Stimulated activated CD8-positive, alpha-beta memory T cell treated with anti-CD3 and anti-CD28 coated beads, Interleukin-12 subunit alpha, Interleukin-12 subunit beta, amount 100 ng/mL, for 4 hours (primary cell): ENCODE measurements around the gene SAP30BP.
"Not testable (repeated sequence)": the region's sequence is repeated elsewhere in the genome, so short reads cannot be mapped to it uniquely, and the experiment has no call there.

ENCODE experiments used
- DNase-seq: peaks from one replicate; pipeline ENCODE4 v3.0.0-alpha.2; 2020; ENCODE audit warnings: low read depth

The SAP30BP gene

DNA sequence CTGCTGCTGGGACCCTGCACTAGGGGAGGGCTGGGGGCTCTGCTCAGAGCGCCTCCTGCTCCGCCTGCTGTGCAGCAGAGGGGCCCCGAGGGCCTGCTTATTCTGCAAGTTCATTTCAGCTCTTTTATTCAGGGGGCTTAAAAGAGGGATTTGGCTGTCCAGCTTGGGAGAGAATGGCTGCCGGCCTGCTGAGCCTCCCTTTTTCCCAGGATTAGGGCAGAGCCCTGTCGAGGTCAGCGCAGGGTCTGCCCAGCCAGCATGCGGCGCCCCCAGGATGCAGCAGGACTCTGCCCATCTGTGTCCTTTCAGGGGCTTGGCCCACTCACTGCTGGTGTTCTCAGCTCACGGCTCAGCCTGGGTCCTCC is 32.8 kb upstream of the SAP30BP start:
- DNase-seq: no peak

DNA sequence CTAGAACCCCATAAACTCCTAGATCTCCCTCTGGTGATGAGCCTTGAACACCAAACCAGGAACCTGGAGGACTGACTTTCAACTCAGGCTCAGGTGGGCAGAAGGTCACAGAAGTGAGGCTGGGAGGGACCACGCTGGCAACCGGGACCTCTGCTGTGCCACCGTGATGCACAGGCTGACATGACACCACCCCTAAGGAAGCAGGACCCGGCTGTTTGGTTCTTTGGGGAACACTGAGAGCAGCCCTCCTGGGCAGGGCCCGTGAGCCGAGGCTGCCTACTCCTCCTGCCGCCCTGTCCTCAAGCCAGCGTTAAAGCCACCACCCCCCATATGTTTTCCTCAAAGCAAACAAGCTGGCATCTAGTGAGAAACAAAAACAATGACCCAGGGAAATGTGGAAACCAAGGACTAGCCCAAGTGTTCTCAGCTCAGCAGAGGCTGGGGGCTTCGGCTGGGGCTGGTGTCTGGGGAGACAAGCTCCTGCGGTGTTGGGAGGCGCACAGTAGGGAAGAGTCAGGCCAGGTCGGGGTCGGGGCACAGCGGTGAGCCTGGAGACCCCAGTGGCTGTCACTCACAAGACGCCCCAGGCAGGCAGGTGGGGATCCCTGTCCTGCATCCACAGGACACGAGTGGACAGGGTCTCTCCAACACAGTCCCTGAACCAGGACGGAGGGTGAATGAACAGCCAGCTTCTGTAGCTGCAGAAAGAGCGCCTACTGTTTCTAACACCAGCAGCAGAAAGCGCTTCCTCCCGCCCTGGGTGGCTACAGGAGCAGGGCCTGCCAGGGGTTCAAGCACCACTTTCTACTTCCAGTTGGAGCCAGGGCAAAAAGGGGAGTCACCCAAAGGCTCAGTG is 32.2 kb upstream of the SAP30BP start:
- DNase-seq: no peak

DNA sequence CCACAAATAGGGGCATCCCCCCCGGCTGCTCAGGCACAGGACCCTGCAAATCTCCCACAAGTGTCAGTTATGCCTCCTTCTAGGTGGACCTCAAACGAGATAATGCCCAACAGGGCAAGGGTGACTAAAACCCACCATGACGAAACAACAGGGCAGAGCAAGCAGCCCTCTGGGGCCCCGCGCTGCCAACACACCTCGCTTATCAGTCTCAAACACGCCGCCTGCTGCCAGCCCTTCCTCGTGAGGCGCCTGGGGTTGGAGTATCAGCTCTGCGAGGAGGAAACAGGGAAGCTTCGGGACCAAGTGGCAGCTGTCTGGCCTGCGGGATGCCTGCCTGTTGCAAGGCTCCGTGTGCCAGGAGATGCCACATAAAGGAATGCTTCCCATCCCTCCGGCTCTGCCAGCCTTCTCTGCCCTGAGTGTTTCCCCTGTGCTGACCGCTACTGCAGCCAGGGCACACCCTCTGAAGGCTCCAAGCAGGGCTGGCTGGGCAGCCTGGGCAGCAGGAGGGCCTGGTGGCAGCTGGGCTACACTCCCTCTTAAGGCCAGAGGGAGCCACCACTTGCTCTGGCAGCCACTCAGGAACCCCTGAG is 31.4 kb upstream of the SAP30BP start:
- no peak for DNase-seq

DNA sequence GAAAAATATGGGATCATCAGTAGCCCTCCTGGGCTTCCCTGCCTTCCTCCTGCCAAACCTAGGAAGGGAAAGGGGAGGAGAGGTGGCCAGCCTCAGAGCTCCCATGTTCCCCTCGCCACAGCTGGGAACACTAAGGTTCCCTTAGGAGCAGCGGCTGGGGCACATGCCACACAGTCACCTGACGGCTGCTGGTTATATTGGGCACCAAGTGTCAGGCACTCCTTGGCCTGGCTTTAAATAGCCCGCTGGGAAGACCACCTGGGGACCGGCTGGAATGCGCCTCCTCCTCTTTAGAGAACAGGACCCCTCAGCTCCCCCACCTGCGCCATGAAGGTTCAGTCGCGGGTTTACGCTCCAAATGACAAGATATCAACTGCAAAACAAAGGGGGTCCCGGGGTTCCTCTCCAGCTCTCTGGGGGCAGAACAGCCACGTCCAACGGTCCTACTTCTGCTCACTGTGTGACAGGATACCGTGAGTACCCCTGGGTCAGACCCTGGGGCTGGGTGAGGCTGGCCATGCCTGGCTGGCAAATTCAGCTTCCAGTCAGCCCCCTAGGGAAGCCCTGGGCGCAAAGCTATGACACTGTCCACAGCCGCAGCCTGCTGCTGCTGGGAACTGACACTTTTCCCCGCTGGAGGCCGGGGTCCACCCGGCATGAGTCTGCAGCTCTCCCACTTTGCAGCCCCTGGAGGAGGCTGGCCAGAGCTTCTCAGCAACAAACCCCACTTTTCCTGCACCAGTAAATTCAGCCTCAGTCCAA is 30.6 kb upstream of the SAP30BP start:
- no peak for DNase-seq

- no peak for DNase-seq
These were observed 30.0 kb upstream of the SAP30BP start for GRCh38 chr17:75637143-75637538.

GRCh38 chr17:75637551-75637950 is 29.6 kb upstream of the SAP30BP start:
- DNase-seq: no peak

DNA sequence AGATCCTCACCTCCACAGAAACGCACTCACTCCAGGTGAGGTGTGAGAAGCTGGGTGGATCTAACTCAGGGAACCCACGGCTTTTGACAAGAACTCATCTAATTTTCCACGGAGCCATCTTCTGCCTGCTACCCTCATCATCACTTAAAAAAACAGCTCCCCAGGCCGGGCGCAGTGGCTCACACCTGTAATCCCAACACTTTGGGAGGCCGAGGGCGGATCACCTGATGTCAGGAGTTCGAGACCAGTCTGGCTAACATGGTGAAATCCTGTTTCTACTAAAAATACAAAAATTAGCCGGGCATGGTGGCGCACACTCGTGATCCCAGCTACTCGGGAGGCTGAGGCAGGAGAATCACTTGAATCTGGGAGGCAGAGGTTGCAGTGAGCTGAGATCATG is 29.1 kb upstream of the SAP30BP start:
- DNase-seq: not testable (repeated sequence)

DNA sequence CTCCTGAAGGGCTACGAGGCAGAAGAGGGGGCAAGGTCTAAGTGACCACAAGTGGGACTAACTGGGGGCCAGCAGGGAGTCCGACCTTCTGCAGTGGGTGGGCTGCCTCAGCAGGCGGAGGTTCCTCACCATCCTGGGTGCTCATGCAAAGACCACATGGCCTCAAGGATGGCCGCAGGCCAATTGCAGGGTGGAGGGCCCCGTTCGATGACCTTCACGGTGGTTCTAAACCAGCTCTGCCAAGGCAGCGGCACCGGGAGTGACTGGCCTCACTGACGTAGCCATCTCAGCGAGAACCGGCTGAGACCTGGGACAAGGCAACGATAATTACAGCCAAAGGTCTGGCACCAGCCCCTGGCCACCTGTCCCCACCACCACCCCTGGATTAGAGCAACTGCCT is 28.2 kb upstream of the SAP30BP start:
- DNase-seq: no peak

DNA sequence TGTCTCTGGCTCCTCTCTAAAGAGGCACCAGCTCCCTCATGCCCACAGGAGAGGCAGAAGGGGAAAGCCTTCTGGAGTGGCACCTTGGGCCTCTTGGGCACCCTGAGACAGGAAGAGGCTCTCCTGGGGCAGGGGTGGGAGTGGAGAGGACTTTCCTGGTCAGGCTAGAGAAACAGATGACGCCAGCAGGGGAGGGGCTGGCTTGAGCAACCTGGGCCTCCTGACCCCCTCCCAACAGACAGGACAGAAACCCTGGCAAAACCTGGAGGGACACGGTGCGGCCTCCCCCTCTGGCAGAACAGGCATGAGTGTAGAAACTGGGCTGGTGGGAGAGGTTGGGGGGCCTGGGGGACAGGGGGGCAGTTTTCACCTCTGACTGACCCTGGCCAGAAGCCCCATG is 27.8 kb upstream of the SAP30BP start:
- DNase-seq: no peak

GRCh38 chr17:75639771-75640555 is 27.2 kb upstream of the SAP30BP start:
- no peak for DNase-seq

GRCh38 chr17:75640556-75641119 is 26.5 kb upstream of the SAP30BP start:
- DNase-seq: no peak

DNA sequence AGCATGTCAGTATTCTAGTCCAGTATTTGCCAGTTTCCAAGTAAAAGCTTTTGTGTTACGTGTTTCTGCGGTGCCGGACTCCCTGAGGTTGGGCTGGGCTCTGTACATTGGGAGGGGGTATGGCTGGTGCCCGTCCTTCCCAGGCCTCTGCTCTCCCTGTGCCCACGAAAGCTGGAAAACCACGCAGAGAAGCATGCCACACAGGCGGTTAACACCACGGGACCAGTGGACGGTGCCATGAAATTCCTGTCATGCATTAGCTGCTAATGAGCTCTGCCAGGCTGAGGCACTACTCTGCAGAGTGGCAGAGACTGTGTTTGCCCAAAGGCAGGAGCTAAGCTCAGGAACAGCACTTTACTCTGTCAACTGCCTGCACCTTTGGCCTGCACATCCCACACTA is 25.8 kb upstream of the SAP30BP start:
- no peak for DNase-seq

GRCh38 chr17:75642182-75642783 is 24.9 kb upstream of the SAP30BP start:
- no peak for DNase-seq

DNA sequence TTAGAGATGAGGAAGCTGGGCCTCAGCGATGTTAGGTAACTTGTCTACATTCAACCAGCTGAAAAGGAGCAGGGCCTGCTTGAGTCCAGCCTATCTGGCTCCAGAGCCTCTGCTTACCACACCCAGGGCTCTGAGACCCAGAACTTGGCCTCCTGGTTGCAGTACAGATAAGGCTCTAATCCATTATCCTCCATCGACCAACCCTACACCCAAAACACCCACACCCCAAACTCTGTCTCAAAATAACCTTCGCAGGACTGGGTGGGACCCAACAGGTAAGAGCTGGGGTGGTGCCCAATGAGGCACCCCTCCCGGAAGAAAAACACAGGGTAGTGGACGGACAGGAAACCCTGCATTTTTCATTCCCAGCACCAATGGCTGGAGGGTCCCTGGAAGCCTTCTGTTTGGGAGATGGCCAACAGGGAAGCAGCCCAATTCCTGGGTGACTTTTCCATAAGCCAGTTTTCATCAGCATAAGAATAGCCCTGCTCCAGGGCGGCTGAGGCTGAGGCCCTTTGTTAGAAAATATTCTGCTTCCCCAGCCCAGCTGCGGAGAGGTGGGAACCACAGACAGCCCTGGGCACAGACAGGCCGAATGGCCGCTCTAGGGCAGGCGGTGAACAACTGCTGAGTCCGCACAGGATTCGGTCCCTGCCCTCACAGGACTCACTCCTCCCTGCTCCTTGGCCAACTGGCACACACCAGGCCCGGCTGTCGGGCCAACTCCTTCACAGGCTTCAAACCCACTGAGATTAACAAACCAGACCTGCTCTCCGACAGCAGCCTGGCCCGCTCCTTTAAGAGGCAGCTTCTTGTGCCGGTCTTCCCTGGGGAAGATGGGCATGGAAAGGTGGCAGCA is 24.1 kb upstream of the SAP30BP start:
- DNase-seq: no peak

GRCh38 chr17:75643643-75644017 is 23.5 kb upstream of the SAP30BP start:
- DNase-seq: no peak

- no peak for DNase-seq
These were observed 21.6 kb upstream of the SAP30BP start for GRCh38 chr17:75645501-75645888.

- no peak for DNase-seq
These were observed 21.1 kb upstream of the SAP30BP start for GRCh38 chr17:75645889-75646637.

GRCh38 chr17:75646638-75646992 is 20.5 kb upstream of the SAP30BP start:
- no peak for DNase-seq

DNA sequence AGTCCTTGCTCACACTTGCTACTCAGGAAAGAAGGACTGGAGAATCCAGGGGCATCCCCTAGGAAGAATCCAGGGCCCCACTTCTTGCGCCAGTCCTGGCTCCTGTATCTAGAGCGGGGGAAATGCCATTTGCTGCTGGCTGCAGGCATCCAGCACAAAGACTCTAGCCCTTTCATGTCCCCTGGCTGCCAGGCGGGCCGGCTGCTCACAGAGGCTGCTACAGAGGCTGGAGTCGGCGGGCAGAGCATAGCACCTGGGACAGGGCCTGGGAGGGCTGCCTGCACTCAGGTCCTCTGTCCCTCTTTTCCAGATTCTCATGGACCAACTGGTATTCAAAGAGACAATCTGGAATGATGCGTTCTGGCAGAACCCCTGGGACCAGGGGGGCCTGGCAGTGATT is 20.1 kb upstream of the SAP30BP start:
- DNase-seq: no peak

GRCh38 chr17:75647921-75648320 is 19.2 kb upstream of the SAP30BP start:
- no peak for DNase-seq
